ENCODE results near the gene GRB10.

Gene GRB10

DNA sequence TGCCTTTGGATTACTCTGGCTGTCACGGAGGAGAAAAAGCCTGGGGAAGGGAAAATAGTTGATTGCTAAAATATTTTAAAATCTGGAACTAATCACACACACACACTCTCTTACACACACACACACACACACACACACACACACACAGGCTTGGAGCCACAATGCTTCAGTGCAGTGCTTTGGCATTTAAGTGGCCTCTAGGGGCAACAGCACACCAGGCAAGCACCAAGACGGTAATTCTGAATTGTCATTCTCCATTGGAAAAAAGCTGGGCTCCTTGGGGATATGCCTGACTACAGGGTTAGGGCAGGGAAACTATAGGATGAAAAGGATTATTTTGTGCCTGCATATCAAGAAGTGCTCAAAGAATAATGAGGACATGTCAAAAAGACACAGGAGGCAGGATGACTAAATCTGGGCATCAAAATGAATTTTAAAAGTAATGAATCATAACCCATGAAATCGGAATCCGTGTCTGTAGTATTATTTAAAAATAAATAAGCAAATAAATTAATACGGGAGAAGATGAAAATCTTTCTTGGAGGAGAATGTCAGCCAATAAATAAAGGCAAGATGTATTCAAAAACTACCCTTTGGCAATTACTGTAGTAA lies 187.1 kb downstream of the GRB10 start:
- Histone ChIP-seq H3K79me1 (replicated peaks; ENCODE audit: low read length, poor library complexity, severe bottlenecking) (peaks cover 8% of the 10 kb centered on the region), H3K4me3 (ENCODE audit: insufficient read depth in 1 of 2, low read depth in 1 of 2, low read length in 2 of 2) (no peak overlapping the region), H3K4me2 (ENCODE audit: low read length, poor library complexity, severe bottlenecking) (no peak overlapping the region), H3K4ac (ENCODE audit: low read depth in 1 of 2, low read length in 2 of 2) (no peak overlapping the region), H3K14ac (ENCODE audit: low read length in 2 of 2) (no peak overlapping the region), H2BK12ac (ENCODE audit: low read length in 2 of 2) (no peak overlapping the region), H2AK5ac (ENCODE audit: low read length, severe bottlenecking) (no peak overlapping the region), H3K27me3 (ENCODE audit: control insufficient read depth in 1 of 2, insufficient read depth in 1 of 2, low read length in 2 of 2) (no peaks in the 10 kb centered on the region), H2AFZ (ENCODE audit: low read depth, low read length) (no peak overlapping the region), H4K91ac (ENCODE audit: low read length) (no peak overlapping the region), H3K36me3 (ENCODE audit: control insufficient read depth in 1 of 2, insufficient read depth in 2 of 2, low read depth in 1 of 2, low read length in 2 of 2) (peaks cover 39 to 75% of the 10 kb centered on the region in 2 experiments), H2BK5ac (ENCODE audit: low read depth, low read length, poor library complexity, severe bottlenecking) (no peak overlapping the region), H3K23ac (ENCODE audit: low read length in 2 of 2) (no peak overlapping the region), H3K9ac (ENCODE audit: low read length) (no peak overlapping the region), H2BK15ac (ENCODE audit: low read depth, poor library complexity, severe bottlenecking) (no peak overlapping the region), H3K18ac (ENCODE audit: low read depth in 1 of 2, low read length in 2 of 2) (no peak overlapping the region), H4K8ac (ENCODE audit: low read length) (no peak overlapping the region), H3K27ac (ENCODE audit: low read length, poor library complexity, severe bottlenecking) (no peak overlapping the region), H3K4me1 (ENCODE audit: control insufficient read depth, insufficient read depth, low read depth, low read length) (peaks cover 19% of the 10 kb centered on the region), H2BK120ac (ENCODE audit: low read depth, low read length) (no peak overlapping the region), H3K9me3 (ENCODE audit: control insufficient read depth, low read length) (no peaks in the 10 kb centered on the region)
- DNase-seq: peak; percentile 57
- WGBS: 62% methylated on average over 1 of the region's 5 CpGs

DNA sequence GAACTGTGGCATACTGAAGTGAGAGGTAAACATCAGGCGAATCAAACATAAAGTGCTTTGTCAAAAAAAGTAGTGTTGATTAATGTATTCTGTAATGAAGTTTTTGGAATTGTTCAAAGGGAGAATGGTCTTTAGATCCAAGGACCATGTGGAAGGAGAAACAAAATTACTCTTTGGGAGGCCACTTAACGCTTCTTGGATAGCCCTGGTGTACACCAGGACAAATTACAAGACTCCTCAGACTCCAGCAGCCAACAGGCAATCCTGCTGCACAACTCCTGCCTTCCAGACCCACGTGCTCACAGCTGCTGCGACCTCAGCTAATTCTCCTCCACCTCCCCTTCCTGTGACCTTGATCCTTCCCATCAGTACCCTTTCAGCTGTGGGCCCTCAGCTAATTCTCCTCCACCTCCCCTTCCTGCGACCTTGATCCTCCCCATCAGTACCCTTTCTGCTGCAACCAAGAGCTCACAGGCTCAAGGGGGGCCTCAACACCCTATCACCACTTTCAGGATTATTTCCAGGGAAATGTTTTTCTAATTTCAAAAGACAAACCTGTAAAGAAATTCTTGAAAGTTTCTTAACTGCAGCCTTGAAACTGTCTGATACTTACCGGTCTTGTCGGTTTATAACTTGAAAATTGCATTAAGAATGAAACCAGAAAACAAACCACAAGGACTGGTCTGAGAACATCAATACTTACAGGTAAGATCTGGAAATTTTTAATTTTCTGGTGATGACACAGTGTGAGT lies 187.8 kb downstream of the GRB10 start:
- H3K9ac ChIP-seq (ENCODE audit: low read length): no peak overlapping the region

DNA sequence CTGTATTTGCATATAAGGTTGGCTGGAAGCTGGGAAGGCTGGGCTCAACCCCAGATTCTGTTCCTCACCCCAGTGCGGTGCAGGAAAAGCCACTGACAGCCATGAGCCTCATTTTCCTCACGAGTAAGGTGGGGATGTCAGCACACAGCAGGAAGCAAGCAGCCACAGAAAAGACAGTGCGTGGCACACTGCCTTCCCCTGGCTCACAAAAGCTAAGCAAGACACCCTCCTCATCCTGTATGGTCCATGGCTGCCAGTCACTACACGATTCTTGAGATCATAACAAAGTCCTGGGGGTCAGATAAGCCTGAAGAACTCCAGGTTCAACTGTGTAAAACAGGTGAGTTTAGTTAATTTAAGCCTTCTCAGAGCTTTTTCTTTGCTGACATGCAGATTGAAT lies 188.6 kb downstream of the GRB10 start:
- no peak overlapping the region for H2BK15ac ChIP-seq (ENCODE audit: low read depth, poor library complexity, severe bottlenecking)
- no peak for DNase-seq
- peaks cover 19% of the 10 kb centered on the region for H3K4me1 ChIP-seq (ENCODE audit: control insufficient read depth, insufficient read depth, low read depth, low read length)
- no peaks in the 10 kb centered on the region for H3K27me3 ChIP-seq (ENCODE audit: control insufficient read depth in 1 of 2, insufficient read depth in 1 of 2, low read length in 2 of 2)
- H4K8ac ChIP-seq (ENCODE audit: low read length): no peak overlapping the region
- no peak overlapping the region for H3K27ac ChIP-seq (ENCODE audit: low read length, poor library complexity, severe bottlenecking)
- no peak overlapping the region for H3K23ac ChIP-seq (ENCODE audit: low read length in 2 of 2)
- H3K18ac ChIP-seq (ENCODE audit: low read depth in 1 of 2, low read length in 2 of 2): no peak overlapping the region
- no peak overlapping the region for H2BK120ac ChIP-seq (ENCODE audit: low read depth, low read length)
- no peak overlapping the region for H2BK5ac ChIP-seq (ENCODE audit: low read depth, low read length, poor library complexity, severe bottlenecking)
- WGBS: over 99% methylated on average over 4 of the region's 4 CpGs
- H3K79me1 ChIP-seq (replicated peaks; ENCODE audit: low read length, poor library complexity, severe bottlenecking): peaks cover 5% of the 10 kb centered on the region
- H2AFZ ChIP-seq (ENCODE audit: low read depth, low read length): no peak overlapping the region
- H3K4ac ChIP-seq (ENCODE audit: low read depth in 1 of 2, low read length in 2 of 2): no peak overlapping the region
- H4K91ac ChIP-seq (ENCODE audit: low read length): no peak overlapping the region
- H2AK5ac ChIP-seq (ENCODE audit: low read length, severe bottlenecking): no peak overlapping the region
- no peak overlapping the region for H3K4me3 ChIP-seq (ENCODE audit: insufficient read depth in 1 of 2, low read depth in 1 of 2, low read length in 2 of 2)
- no peak overlapping the region for H3K14ac ChIP-seq (ENCODE audit: low read length in 2 of 2)
- no peak overlapping the region for H3K4me2 ChIP-seq (ENCODE audit: low read length, poor library complexity, severe bottlenecking)
- no peaks in the 10 kb centered on the region for H3K9me3 ChIP-seq (ENCODE audit: control insufficient read depth, low read length)
- peaks cover 31 to 64% of the 10 kb centered on the region in 2 experiments for H3K36me3 ChIP-seq (ENCODE audit: control insufficient read depth in 1 of 2, insufficient read depth in 2 of 2, low read depth in 1 of 2, low read length in 2 of 2)
- H2BK12ac ChIP-seq (ENCODE audit: low read length in 2 of 2): no peak overlapping the region
- no peak overlapping the region for H3K9ac ChIP-seq (ENCODE audit: low read length)

More for the DNA sequence above, 187.8 kb downstream of the GRB10 start:
- H2BK15ac ChIP-seq (ENCODE audit: low read depth, poor library complexity, severe bottlenecking): no peak overlapping the region
- H2AK5ac ChIP-seq (ENCODE audit: low read length, severe bottlenecking): no peak overlapping the region
- H3K4ac ChIP-seq (ENCODE audit: low read depth in 1 of 2, low read length in 2 of 2): no peak overlapping the region
- H2AFZ ChIP-seq (ENCODE audit: low read depth, low read length): no peak overlapping the region
- no peak overlapping the region for H4K8ac ChIP-seq (ENCODE audit: low read length)
- peaks cover 19% of the 10 kb centered on the region for H3K4me1 ChIP-seq (ENCODE audit: control insufficient read depth, insufficient read depth, low read depth, low read length)
- no peak for DNase-seq
- H2BK120ac ChIP-seq (ENCODE audit: low read depth, low read length): no peak overlapping the region
- peaks cover 38 to 71% of the 10 kb centered on the region in 2 experiments for H3K36me3 ChIP-seq (ENCODE audit: control insufficient read depth in 1 of 2, insufficient read depth in 2 of 2, low read depth in 1 of 2, low read length in 2 of 2)
- WGBS: 93% methylated on average over 7 of the region's 7 CpGs
- H4K91ac ChIP-seq (ENCODE audit: low read length): no peak overlapping the region
- no peak overlapping the region for H2BK5ac ChIP-seq (ENCODE audit: low read depth, low read length, poor library complexity, severe bottlenecking)
- H2BK12ac ChIP-seq (ENCODE audit: low read length in 2 of 2): no peak overlapping the region
- H3K23ac ChIP-seq (ENCODE audit: low read length in 2 of 2): no peak overlapping the region
- H3K4me2 ChIP-seq (ENCODE audit: low read length, poor library complexity, severe bottlenecking): no peak overlapping the region
- H3K9me3 ChIP-seq (ENCODE audit: control insufficient read depth, low read length): no peaks in the 10 kb centered on the region
- H3K4me3 ChIP-seq (ENCODE audit: insufficient read depth in 1 of 2, low read depth in 1 of 2, low read length in 2 of 2): no peak overlapping the region
- no peak overlapping the region for H3K18ac ChIP-seq (ENCODE audit: low read depth in 1 of 2, low read length in 2 of 2)
- H3K27ac ChIP-seq (ENCODE audit: low read length, poor library complexity, severe bottlenecking): no peak overlapping the region
- H3K14ac ChIP-seq (ENCODE audit: low read length in 2 of 2): no peak overlapping the region
- peaks cover 8% of the 10 kb centered on the region for H3K79me1 ChIP-seq (replicated peaks; ENCODE audit: low read length, poor library complexity, severe bottlenecking)
- H3K27me3 ChIP-seq (ENCODE audit: control insufficient read depth in 1 of 2, insufficient read depth in 1 of 2, low read length in 2 of 2): no peaks in the 10 kb centered on the region

DNA sequence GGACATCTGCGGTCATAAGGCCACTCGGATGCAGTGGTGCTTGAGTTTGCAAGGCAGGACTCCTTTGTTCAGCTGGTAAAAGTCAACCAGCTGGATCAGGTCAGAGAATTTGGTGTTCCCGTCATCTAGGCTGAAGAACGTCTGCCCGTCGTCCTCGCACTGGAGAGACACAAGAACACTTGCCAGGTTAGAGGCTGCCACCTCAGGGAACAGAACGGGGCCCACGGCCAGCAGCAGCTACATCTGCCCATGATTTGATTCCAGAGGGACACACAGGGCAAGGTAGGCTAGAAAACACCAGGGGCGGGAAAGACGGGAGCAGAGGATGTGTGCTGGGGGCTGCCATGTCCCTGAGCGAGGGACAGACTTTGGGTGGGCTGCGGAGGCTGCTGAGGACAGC lies 189.8 kb downstream of the GRB10 start:
- Histone ChIP-seq H2AK5ac (ENCODE audit: low read length, severe bottlenecking) (peak overlapping the region; percentile 58), H3K9me3 (ENCODE audit: control insufficient read depth, low read length) (no peaks in the 10 kb centered on the region), H2AFZ (ENCODE audit: low read depth, low read length) (no peak overlapping the region), H4K91ac (ENCODE audit: low read length) (no peak overlapping the region), H2BK12ac (ENCODE audit: low read length in 2 of 2) (no peak overlapping the region), H2BK5ac (ENCODE audit: low read depth, low read length, poor library complexity, severe bottlenecking) (no peak overlapping the region), H3K14ac (ENCODE audit: low read length in 2 of 2) (no peak overlapping the region), H3K79me1 (replicated peaks; ENCODE audit: low read length, poor library complexity, severe bottlenecking) (peaks cover 5% of the 10 kb centered on the region), H2BK15ac (ENCODE audit: low read depth, poor library complexity, severe bottlenecking) (no peak overlapping the region), H3K18ac (ENCODE audit: low read depth in 1 of 2, low read length in 2 of 2) (no peak overlapping the region), H3K4ac (ENCODE audit: low read depth in 1 of 2, low read length in 2 of 2) (no peak overlapping the region), H3K4me3 (ENCODE audit: insufficient read depth in 1 of 2, low read depth in 1 of 2, low read length in 2 of 2) (no peak overlapping the region), H3K36me3 (ENCODE audit: control insufficient read depth in 1 of 2, insufficient read depth in 2 of 2, low read depth in 1 of 2, low read length in 2 of 2) (peaks cover 22 to 53% of the 10 kb centered on the region in 2 experiments), H3K27me3 (ENCODE audit: control insufficient read depth in 1 of 2, insufficient read depth in 1 of 2, low read length in 2 of 2) (no peaks in the 10 kb centered on the region), H3K27ac (ENCODE audit: low read length, poor library complexity, severe bottlenecking) (no peak overlapping the region), H3K9ac (ENCODE audit: low read length) (no peak overlapping the region), H3K4me2 (ENCODE audit: low read length, poor library complexity, severe bottlenecking) (no peak overlapping the region), H3K23ac (ENCODE audit: low read length in 2 of 2) (no peak overlapping the region), H4K8ac (ENCODE audit: low read length) (no peak overlapping the region), H2BK120ac (ENCODE audit: low read depth, low read length) (no peak overlapping the region), H3K4me1 (ENCODE audit: control insufficient read depth, insufficient read depth, low read depth, low read length) (peaks cover 19% of the 10 kb centered on the region)
- WGBS: 94% methylated on average over 13 of the region's 13 CpGs
- no peak for DNase-seq

Data from mesenchymal stem cell (in vitro differentiated cells and primary cell).